H9 (cell line): ENCODE results near the gene RASSF5. TPM values are rescaled to one million over a fixed set of nuclear protein-coding genes. Genes with fewer than 3 reads are reported as not detected.

Experiments used
- DNase-seq: peaks from one replicate; pipeline ENCODE4 v3.0.0-alpha.2; 2017
- H2AFZ ChIP-seq: one replicate; pipeline ENCODE4 v1.6.1; 2013; ENCODE audit warnings: mild to moderate bottlenecking, low read length, control low read depth, moderate library complexity
- H2AK5ac ChIP-seq: 2 replicates; pipeline ENCODE4 v1.6.1; 2013; ENCODE audit warnings: low read length, control low read depth, mixed read lengths; ENCODE audit not compliant: insufficient read length
- H2BK120ac ChIP-seq: one replicate; pipeline ENCODE4 v1.6.1; 2013; ENCODE audit warnings: low read depth, mild to moderate bottlenecking, low read length, control low read depth, inconsistent platforms; ENCODE audit not compliant: poor library complexity, severe bottlenecking
- H2BK12ac ChIP-seq: 2 replicates; pipeline ENCODE4 v1.6.1; 2013; ENCODE audit warnings: low read length, control low read depth, mixed read lengths, low read depth; ENCODE audit not compliant: insufficient read length
- H2BK15ac ChIP-seq: 2 replicates; pipeline ENCODE4 v1.6.1; 2013; ENCODE audit warnings: low read depth, low read length, control low read depth
- H2BK20ac ChIP-seq: one replicate; pipeline ENCODE4 v1.6.1; 2013; ENCODE audit warnings: low read depth, mild to moderate bottlenecking, low read length, control low read depth, inconsistent platforms; ENCODE audit not compliant: poor library complexity, severe bottlenecking
- H2BK5ac ChIP-seq: 2 replicates; pipeline ENCODE4 v1.6.1; 2013; ENCODE audit warnings: low read length, control low read depth, mixed read lengths; ENCODE audit not compliant: insufficient read length
- H3K14ac ChIP-seq: 2 replicates; pipeline ENCODE4 v1.6.1; 2013; ENCODE audit warnings: low read length, control low read depth; ENCODE audit not compliant: insufficient read depth
- H3K18ac ChIP-seq: 2 replicates; pipeline ENCODE4 v1.6.1; 2013; ENCODE audit warnings: low read depth, mild to moderate bottlenecking, mixed read lengths, low read length, control low read depth; ENCODE audit not compliant: insufficient read length
- H3K23ac ChIP-seq: 2 replicates; pipeline ENCODE4 v1.6.1; 2013; ENCODE audit warnings: low read length, control low read depth, mixed read lengths, low read depth; ENCODE audit not compliant: insufficient read length
- H3K23me2 ChIP-seq: 2 replicates; pipeline ENCODE4 v1.6.1; 2013; ENCODE audit warnings: low read depth, mild to moderate bottlenecking, mixed read lengths, low read length, control low read depth; ENCODE audit not compliant: insufficient read length, poor library complexity, severe bottlenecking
- H3K27ac ChIP-seq: 2 replicates; pipeline ENCODE4 v1.5.1; 2013; ENCODE audit warnings: low read length, control low read depth, mixed read lengths, low read depth; ENCODE audit not compliant: insufficient read length
- H3K27me3 ChIP-seq: 2 replicates; pipeline ENCODE4 v1.6.1; 2013; ENCODE audit warnings: low read length, control low read depth, inconsistent platforms; ENCODE audit not compliant: insufficient read depth
- H3K4ac ChIP-seq: 2 replicates; pipeline ENCODE4 v1.6.1; 2013; ENCODE audit warnings: low read depth, mild to moderate bottlenecking, control low read depth, inconsistent platforms, low read length, moderate library complexity
- H3K4me1 ChIP-seq: 2 replicates; pipeline ENCODE4 v1.6.1; 2013; ENCODE audit warnings: low read length, control low read depth, inconsistent platforms; ENCODE audit not compliant: insufficient read depth
- H3K4me2 ChIP-seq: 2 replicates; pipeline ENCODE4 v1.6.1; 2013; ENCODE audit warnings: low read length, control low read depth, mixed read lengths; ENCODE audit not compliant: insufficient read length, insufficient read depth
- H3K56ac ChIP-seq: 2 replicates; pipeline ENCODE4 v1.6.1; 2013; ENCODE audit warnings: low read depth, mild to moderate bottlenecking, mixed read lengths, low read length, control low read depth; ENCODE audit not compliant: insufficient read length
- H3K79me1 ChIP-seq: 2 replicates; pipeline ENCODE4 v1.6.1; 2013; ENCODE audit warnings: low read depth, mild to moderate bottlenecking, moderate library complexity, low read length, control low read depth, inconsistent platforms; ENCODE audit not compliant: insufficient read depth, poor library complexity, severe bottlenecking
- H3K79me2 ChIP-seq: 2 replicates; pipeline ENCODE4 v1.6.1; 2013; ENCODE audit warnings: low read length, control low read depth, inconsistent platforms; ENCODE audit not compliant: insufficient read depth
- H3K9ac ChIP-seq: 2 replicates; pipeline ENCODE4 v1.6.1; 2013; ENCODE audit warnings: low read length, control low read depth, mixed read lengths; ENCODE audit not compliant: insufficient read length; ENCODE audit errors: extremely low read depth
- H3K9me3 ChIP-seq: one replicate; pipeline ENCODE4 v1.6.1; 2013; ENCODE audit warnings: low read depth, low read length, inconsistent platforms; ENCODE audit not compliant: control insufficient read depth
- H3T11ph ChIP-seq: one replicate; pipeline ENCODE4 v1.6.1; 2013; ENCODE audit warnings: mild to moderate bottlenecking, low read length, control low read depth, inconsistent platforms
- H4K20me1 ChIP-seq: one replicate; pipeline ENCODE4 v1.6.1; 2013; ENCODE audit not compliant: control insufficient read depth, insufficient read length, insufficient read depth
- H4K5ac ChIP-seq: 2 replicates; pipeline ENCODE4 v1.6.1; 2013; ENCODE audit warnings: low read depth, mild to moderate bottlenecking, mixed read lengths, low read length, control low read depth; ENCODE audit not compliant: insufficient read length
- H4K8ac ChIP-seq: replicated peaks from 2 replicates; pipeline ENCODE4 v1.6.1; 2013; ENCODE audit warnings: low read length, control low read depth, mixed read lengths, low read depth; ENCODE audit not compliant: insufficient read length
- H4K91ac ChIP-seq: 2 replicates; pipeline ENCODE4 v1.6.1; 2013; ENCODE audit warnings: low read depth, mild to moderate bottlenecking, moderate library complexity, mixed read lengths, low read length, control low read depth; ENCODE audit not compliant: insufficient read length
- H3K27ac Mint-ChIP-seq, 3 experiments: 2 replicates in 2 of 3; 3 replicates in 1 of 3; pipeline ENCODE4 v1.8.0; 2020 to 2021; ENCODE audit warnings: mixed read lengths in 3 of 3, mild to moderate bottlenecking in 1 of 3, moderate library complexity in 1 of 3
- H3K27me3 Mint-ChIP-seq: 2 replicates; pipeline ENCODE4 v1.8.0; 2021; ENCODE audit warnings: low read depth, mild to moderate bottlenecking, moderate library complexity, mixed read lengths
- H3K36me3 Mint-ChIP-seq, 3 experiments: 2 replicates in 2 of 3; 3 replicates in 1 of 3; pipeline ENCODE4 v1.8.0; 2020 to 2021; ENCODE audit warnings: low read depth in 3 of 3, mixed read lengths in 3 of 3; ENCODE audit not compliant: insufficient read depth in 1 of 3
- H3K4me1 Mint-ChIP-seq, 2 experiments: 2 replicates each; pipeline ENCODE4 v1.8.0; 2020; ENCODE audit warnings: mixed read lengths in 2 of 2
- H3K4me3 Mint-ChIP-seq, 2 experiments: 2 replicates in 1 of 2; 3 replicates in 1 of 2; pipeline ENCODE4 v1.8.0; 2020 to 2021; ENCODE audit warnings: mild to moderate bottlenecking in 2 of 2, mixed read lengths in 2 of 2, moderate library complexity in 1 of 2
- H3K9me3 Mint-ChIP-seq, 2 experiments: 2 replicates in 1 of 2; 3 replicates in 1 of 2; pipeline ENCODE4 v1.8.0; 2020; ENCODE audit warnings: mild to moderate bottlenecking in 2 of 2, mixed read lengths in 2 of 2, moderate library complexity in 1 of 2
- CTCF ChIP-seq: fragments of 200-600 bp; sonication (generic); conservative IDR thresholded peaks from 3 replicates; pipeline ENCODE4 v1.8.0; 2021; ENCODE audit warnings: antibody characterized with exemption, mild to moderate bottlenecking
- WGBS: extraction: QIAGEN DNeasy Blood & Tissue Kit; methylation state at CpG from one replicate; pipeline ENCODE4 v1.1.7; 2013; ENCODE audit warnings: missing lambda C conversion rate, low lambda C conversion rate, mixed read lengths; ENCODE audit not compliant: insufficient read length; ENCODE audit errors: extremely low coverage; 5-methylcytosine and 5-hydroxymethylcytosine counted together
- total RNA-seq: library from RNA; stranded (reverse); gene quantifications from 2 replicates; pipeline ENCODE4 v1.2.1, GENCODE V29; 2021

Gene RASSF5
- total RNA-seq, 1 experiment from 2014 or later = 0.50 TPM

DNA sequence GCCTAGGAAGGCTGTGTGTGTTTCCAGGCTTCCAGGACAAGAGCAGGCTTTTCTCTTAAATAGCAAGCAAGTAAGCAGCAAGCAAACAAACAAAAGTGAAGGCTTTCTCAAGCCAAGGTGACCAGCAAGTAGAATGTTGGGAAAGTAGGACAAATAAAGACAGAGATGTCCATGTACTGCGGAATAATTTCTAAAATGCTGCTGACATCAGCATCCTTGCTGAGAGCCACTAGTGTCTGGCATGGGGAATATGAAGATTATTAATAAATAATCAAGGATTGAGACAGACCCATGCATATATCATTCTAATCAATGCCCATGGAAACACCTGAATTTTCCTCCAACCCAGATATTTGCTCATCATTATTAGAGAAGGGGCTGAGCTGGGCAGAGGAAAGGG, 121.6 kb downstream of the RASSF5 start:
- no peak overlapping the region for H3K4me3 Mint-ChIP-seq

More for the DNA sequence above, 121.6 kb downstream of the RASSF5 start:
- no peaks in the 10 kb centered on the region for H3K79me2 ChIP-seq
- H3T11ph ChIP-seq = no peak overlapping the region
- no peaks in the 10 kb centered on the region for H3K4me1 ChIP-seq
- H2BK5ac ChIP-seq = no peak overlapping the region
- no peak overlapping the region for H2BK12ac ChIP-seq
- no peak overlapping the region for H2BK15ac ChIP-seq
- no peak for TF ChIP-seq CTCF
- Mint-ChIP-seq H3K27ac (no peak overlapping the region), H3K36me3 (no peaks in the 10 kb centered on the region), H3K4me1 (peaks cover 7 to 13% of the 10 kb centered on the region in 2 experiments), H3K27me3 (peaks cover 23% of the 10 kb centered on the region), H3K9me3 (peaks cover 0 to 5% of the 10 kb centered on the region in 2 experiments; a peak in 1 of 5 replicates)
- no peaks in the 10 kb centered on the region for H3K79me1 ChIP-seq
- no peaks in the 10 kb centered on the region for H3K9me3 ChIP-seq
- no peak overlapping the region for H3K18ac ChIP-seq
- no peak overlapping the region for H3K9ac ChIP-seq
- H4K20me1 ChIP-seq = no peaks in the 10 kb centered on the region
- no peak overlapping the region for H4K8ac ChIP-seq
- H2AK5ac ChIP-seq = no peak overlapping the region
- no peak overlapping the region for H2BK20ac ChIP-seq
- H3K14ac ChIP-seq = no peak overlapping the region
- no CpG with 5 or more reads among the region's 1 CpG for WGBS
- H3K23me2 ChIP-seq = no peaks in the 10 kb centered on the region
- no peak overlapping the region for H4K91ac ChIP-seq
- H3K56ac ChIP-seq = no peak overlapping the region
- H3K23ac ChIP-seq = no peak overlapping the region
- no peak for DNase-seq
- no peak overlapping the region for H3K27ac ChIP-seq
- H4K5ac ChIP-seq = no peak overlapping the region
- H2AFZ ChIP-seq = no peak overlapping the region
- no peak overlapping the region for H3K4me2 ChIP-seq
- H3K4ac ChIP-seq = no peak overlapping the region
- no peak overlapping the region for H2BK120ac ChIP-seq
- H3K27me3 ChIP-seq = no peaks in the 10 kb centered on the region
